Lower leg skin (tissue), 4 donors: ENCODE measurements around the gene PHC3. TPM values are rescaled to one million over a fixed set of nuclear protein-coding genes. Genes with fewer than 3 reads are reported as not detected.

ENCODE experiments used
- DNase-seq, 2 donors: peaks; one replicate each; pipeline ENCODE4 v3.0.0-alpha.2; 2019; ENCODE audit warnings: low spot score in 2 of 2
- H3K4me3 ChIP-seq: fragments of 200-600 bp; sonication (generic); 2 replicates; pipeline ENCODE4 v1.5.1; 2017; ENCODE audit warnings: mild to moderate bottlenecking, low read depth; ENCODE audit not compliant: poor library complexity, severe bottlenecking
- POLR2A ChIP-seq, 2 donors: fragments of 450-650 bp; IDR thresholded peaks; one replicate each; pipeline ENCODE4 v1.6.1; 2016 to 2017; ENCODE audit warnings: antibody characterized with exemption in 2 of 2, mild to moderate bottlenecking in 1 of 2, moderate library complexity in 1 of 2
- WGBS, 2 donors: methylation state at CpG; one replicate each; pipeline ENCODE4 v1.1.5; 2018; 5-methylcytosine and 5-hydroxymethylcytosine counted together
- intact Hi-C: fragments of 100-400 bp; cut with DNase I; formaldehyde crosslinking; loops from one replicate; pipeline ENCODE4 v1.15.0; 2023; ENCODE audit warnings: low total_unique reads
- total RNA-seq, 4 donors: library from RNA; depleted of rRNA; stranded (reverse); fragments of >200 nt; gene quantifications; one replicate each; pipeline ENCODE4 v1.1.0, GENCODE V29; 2016
- TF ChIP-seq, protein P1 (sequence below), 3 donors: fragments of 450-650 bp; IDR thresholded peaks; one replicate each; pipeline ENCODE4 v1.5.1; 2016; ENCODE audit warnings: antibody characterized with exemption in 3 of 3, mild to moderate bottlenecking in 3 of 3, moderate library complexity in 2 of 3

Gene PHC3
- total RNA-seq, 4 donors from 2014 or later: 31.9 to 47.6 (median 45.5) TPM

DNA sequence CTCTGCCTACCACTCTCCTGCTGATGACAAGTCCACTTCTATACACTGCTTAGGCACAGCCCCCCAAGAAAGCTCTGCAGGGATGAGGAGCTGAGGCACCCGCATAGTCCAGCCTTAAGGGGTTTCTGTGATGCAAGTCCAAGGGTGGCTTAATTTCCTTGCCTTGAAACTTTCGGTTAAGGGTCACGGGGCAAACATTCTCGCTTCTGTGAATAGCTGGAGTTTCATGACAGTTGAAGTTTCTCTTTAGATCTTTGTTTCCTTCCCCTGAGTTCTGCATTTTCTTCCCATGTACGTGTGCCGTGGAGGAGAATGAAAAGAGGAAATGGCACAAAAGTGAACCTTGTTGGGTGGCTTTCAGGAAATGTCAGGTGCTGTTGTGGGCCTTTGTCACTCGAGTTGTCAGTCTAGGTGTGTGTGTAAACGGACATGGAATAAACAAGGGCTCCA lies 136.7 kb downstream of the PHC3 start:
- 80 to 81% methylated on average over 8 of the region's 8 CpGs for WGBS, 2 donors
- no peak for DNase-seq
- no peak overlapping the region for H3K4me3 ChIP-seq
- TF ChIP-seq, protein P1, sequence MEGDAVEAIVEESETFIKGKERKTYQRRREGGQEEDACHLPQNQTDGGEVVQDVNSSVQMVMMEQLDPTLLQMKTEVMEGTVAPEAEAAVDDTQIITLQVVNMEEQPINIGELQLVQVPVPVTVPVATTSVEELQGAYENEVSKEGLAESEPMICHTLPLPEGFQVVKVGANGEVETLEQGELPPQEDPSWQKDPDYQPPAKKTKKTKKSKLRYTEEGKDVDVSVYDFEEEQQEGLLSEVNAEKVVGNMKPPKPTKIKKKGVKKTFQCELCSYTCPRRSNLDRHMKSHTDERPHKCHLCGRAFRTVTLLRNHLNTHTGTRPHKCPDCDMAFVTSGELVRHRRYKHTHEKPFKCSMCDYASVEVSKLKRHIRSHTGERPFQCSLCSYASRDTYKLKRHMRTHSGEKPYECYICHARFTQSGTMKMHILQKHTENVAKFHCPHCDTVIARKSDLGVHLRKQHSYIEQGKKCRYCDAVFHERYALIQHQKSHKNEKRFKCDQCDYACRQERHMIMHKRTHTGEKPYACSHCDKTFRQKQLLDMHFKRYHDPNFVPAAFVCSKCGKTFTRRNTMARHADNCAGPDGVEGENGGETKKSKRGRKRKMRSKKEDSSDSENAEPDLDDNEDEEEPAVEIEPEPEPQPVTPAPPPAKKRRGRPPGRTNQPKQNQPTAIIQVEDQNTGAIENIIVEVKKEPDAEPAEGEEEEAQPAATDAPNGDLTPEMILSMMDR (IDR thresholded peaks at IDR 0.05): no peak
- TF ChIP-seq POLR2A (IDR thresholded peaks at IDR 0.05): no peak
- intact Hi-C loops: no loop called here

DNA sequence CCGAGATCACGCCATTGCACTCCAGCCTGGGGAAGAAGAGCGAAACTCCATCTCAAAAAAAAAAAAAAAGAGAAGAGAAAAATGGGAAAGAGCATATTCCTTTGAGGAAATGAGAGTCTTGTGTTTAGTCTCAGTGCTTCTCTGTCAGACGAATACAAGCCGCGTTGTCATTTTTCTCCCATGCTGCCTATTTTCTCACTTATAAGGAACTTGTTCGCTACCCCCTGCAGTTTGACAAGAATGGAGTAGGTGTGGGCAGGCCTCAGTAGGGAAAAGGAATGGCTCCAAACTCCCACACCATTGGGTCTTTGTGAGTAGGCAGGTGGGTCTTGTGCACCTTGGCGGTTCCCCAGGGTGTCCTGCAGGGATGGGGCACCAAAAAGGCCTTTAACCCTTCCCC lies 137.3 kb downstream of the PHC3 start:
- TF ChIP-seq, protein P1 (IDR thresholded peaks at IDR 0.05): no peak
- TF ChIP-seq POLR2A (IDR thresholded peaks at IDR 0.05): no peak
- intact Hi-C loops: no loop called here
- WGBS, 2 donors: 89 to 90% methylated on average over 8 of the region's 8 CpGs
- H3K4me3 ChIP-seq: no peak overlapping the region
- DNase-seq: no peak

DNA sequence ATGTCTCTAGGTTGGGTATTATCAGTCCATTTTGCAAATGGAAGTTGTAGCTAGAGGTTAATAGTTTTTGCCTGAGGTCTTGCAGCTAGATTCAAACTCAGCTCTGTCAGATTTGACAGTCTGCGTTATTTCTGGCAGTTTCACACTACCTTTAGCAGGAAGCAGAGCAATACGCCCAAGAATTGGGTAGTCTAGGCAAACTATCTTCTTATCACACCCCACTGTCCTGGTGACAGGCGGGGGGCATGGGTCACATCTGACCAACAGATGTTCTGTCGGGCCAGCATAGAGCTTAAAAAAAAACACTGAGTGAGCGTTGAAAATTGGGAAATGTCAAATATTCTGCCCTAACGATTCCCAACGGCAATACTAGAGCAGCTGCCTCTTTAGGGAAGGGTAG lies 138.0 kb downstream of the PHC3 start:
- WGBS, 2 donors: 59 to 68% methylated on average over 7 of the region's 7 CpGs
- TF ChIP-seq, protein P1 (IDR thresholded peaks at IDR 0.05): no peak
- no peak for TF ChIP-seq POLR2A (IDR thresholded peaks at IDR 0.05)
- no peak overlapping the region for H3K4me3 ChIP-seq
- intact Hi-C loops: no loop called here
- no peak for DNase-seq

DNA sequence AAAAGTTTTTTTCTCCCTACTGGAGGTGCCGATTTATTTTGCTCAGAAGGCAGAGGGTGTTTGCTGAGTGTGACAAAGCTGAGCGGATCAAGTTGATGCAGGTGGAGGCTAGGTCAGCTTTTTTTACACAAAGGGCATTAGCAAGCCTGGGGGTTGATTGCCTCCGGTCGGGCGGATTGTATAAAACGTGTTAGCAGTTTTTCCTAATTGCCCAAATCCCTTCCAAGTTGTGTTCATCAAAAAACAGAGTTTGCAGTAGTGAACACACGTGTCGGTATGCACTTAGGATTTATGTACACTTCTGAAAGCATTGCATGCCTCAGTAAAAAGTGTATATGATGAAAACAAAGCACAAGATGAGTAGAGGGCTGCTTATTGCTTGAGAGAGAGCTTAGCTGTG lies 141.1 kb downstream of the PHC3 start:
- intact Hi-C loops: no loop called here
- no peak overlapping the region for H3K4me3 ChIP-seq
- 27 to 31% methylated on average over 8 of the region's 8 CpGs for WGBS, 2 donors
- DNase-seq: no peak
- TF ChIP-seq, protein P1 (IDR thresholded peaks at IDR 0.05): no peak
- no peak for TF ChIP-seq POLR2A (IDR thresholded peaks at IDR 0.05)

DNA sequence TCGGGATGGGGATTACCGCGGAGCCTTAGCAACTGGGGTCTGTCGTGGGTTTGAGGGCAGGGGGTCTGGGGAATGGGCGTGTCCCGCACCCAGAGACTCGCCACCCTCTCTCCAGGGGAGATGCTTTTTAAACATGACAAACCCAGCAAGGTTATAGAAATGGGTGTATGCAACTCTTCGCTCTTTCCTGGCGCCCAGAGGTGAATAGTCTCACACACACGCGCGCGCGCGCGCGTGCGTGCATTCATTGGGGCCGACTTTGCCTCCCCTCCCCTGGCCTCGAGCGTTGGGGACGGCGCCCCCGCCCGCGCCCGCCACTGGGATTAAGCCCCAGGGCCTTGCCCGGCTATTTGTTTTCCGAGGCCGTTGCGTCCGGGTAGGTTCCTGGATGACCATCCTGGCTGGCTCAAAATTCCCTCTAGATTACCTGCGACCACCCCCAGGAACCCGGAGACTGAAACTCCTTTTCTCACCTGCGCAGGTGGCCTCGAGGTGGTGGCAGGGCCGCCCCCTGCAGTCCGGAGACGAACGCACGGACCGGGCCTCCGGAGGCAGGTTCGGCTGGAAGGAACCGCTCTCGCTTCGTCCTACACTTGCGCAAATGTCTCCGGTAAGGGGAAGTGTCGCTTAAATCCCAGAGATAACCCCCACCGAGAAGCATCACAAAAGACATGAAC lies 143.0 kb downstream of the PHC3 start:
- no peak for DNase-seq
- TF ChIP-seq, protein P1 (IDR thresholded peaks at IDR 0.05): no peak
- TF ChIP-seq POLR2A (IDR thresholded peaks at IDR 0.05): no peak

More for the DNA sequence above, 143.0 kb downstream of the PHC3 start:
- intact Hi-C loops: no loop called here
- WGBS, 2 donors: 4 to 9% methylated on average over 34 to 43 of the region's 51 CpGs
- H3K4me3 ChIP-seq: peak overlapping the region; percentile 29

Other genes with a start within 250 kb of the PHC3 start
- gene SEC62, start 214.9 kb downstream of the PHC3 start, total RNA-seq: 10 to 100 TPM; 16.5 to 28.8 (median 22.8) TPM
- gene GPR160, start 143.7 kb downstream of the PHC3 start, total RNA-seq: 1 to 10 TPM; 1.5 to 6.3 (median 3.3) TPM
- gene PRKCI, start 40.7 kb upstream of the PHC3 start, total RNA-seq: 100 to 1,000 TPM in 1 of 4 donors, 10 to 100 TPM in 3; 38.6 to 123 (median 50.2) TPM
- gene SKIL, start 176.0 kb upstream of the PHC3 start, total RNA-seq: 10 to 100 TPM; 26.9 to 32.2 (median 29.8) TPM
- gene CLDN11, start 237.1 kb upstream of the PHC3 start, total RNA-seq: 1 to 10 TPM; 1.5 to 4.0 (median 3.1) TPM